K562 (cell line): ENCODE results near the gene KIF23. TPM values are rescaled to one million over a fixed set of nuclear protein-coding genes. Genes with fewer than 3 reads are reported as not detected.

ENCODE experiments used
- ATAC-seq: fragments of 200-7000 bp; cut with Tn5 transposase; 3 replicates; pipeline ENCODE4 v1.9.1; 2020; ENCODE audit warnings: moderate library complexity
- BruUV-seq: library from RNA; stranded (reverse); fragments of 400-500 nt; replicated peaks from 2 replicates; lab custom pipeline; 2021; lab: Mats Ljungman, UMichigan
- CTCF ChIA-PET: fragments of 300-600 bp; formaldehyde crosslinking; extraction: SDS; loops from one replicate; lab custom pipeline; 2021; ENCODE audit warnings: low intra/inter-chr PET ratio; lab: Yijun Ruan, JAX
- POLR2A ChIA-PET: fragments of 300-600, 350-650 bp; sonication (Branson Sonifier 250); formaldehyde crosslinking; extraction: SDS; loops from one replicate; lab custom pipeline; 2021; ENCODE audit warnings: antibody characterized with exemption, inconsistent platforms; lab: Yijun Ruan, JAX
- DNase-seq, 4 experiments: peaks; one replicate each; pipeline versions ENCODE4 v3.0.0 to v3.0.0-alpha.2; 2011 to 2018; ENCODE audit warnings: low spot score in 3 of 4, mixed read lengths in 3 of 4; ENCODE audit errors: extremely low read depth in 1 of 4
- FAIRE-seq: peaks from 2 replicates; lab custom pipeline; 2011; peaks lifted over from hg19 to GRCh38; lab: Jason Lieb, UNC
- H2AFZ ChIP-seq: 2 replicates; pipeline ENCODE4 v1.6.0; 2011; ENCODE audit warnings: low read depth, low read length, control low read depth, inconsistent platforms
- H3K27ac ChIP-seq: fragments of 200-600 bp; 3 replicates; pipeline ENCODE4 v1.8.0; 2011; ENCODE audit warnings: low read depth, mild to moderate bottlenecking, control low read depth, inconsistent platforms, low read length, moderate library complexity, mixed read lengths; ENCODE audit errors: extremely low read depth
- H3K27me3 ChIP-seq, 2 experiments: fragments of 300-600 bp in 1 of 2; 2 replicates in 1 of 2; 3 replicates in 1 of 2; pipeline versions ENCODE4 v1.6.0 to v1.8.0; 2011; ENCODE audit warnings: inconsistent platforms in 2 of 2, low read length in 2 of 2, mild to moderate bottlenecking in 1 of 2, mixed read lengths in 1 of 2, moderate library complexity in 1 of 2; ENCODE audit not compliant: control insufficient read depth in 2 of 2, insufficient read depth in 2 of 2
- H3K36me3 ChIP-seq: fragments of 300-600 bp; 3 replicates; pipeline ENCODE4 v1.8.0; 2011; ENCODE audit warnings: mild to moderate bottlenecking, low read length, inconsistent platforms; ENCODE audit not compliant: control insufficient read depth, insufficient read depth
- H3K4me1 ChIP-seq, 2 experiments: fragments of 200-600 bp in 1 of 2; replicated peaks in 1 of 2; 2 replicates in 1 of 2; 3 replicates in 1 of 2; pipeline versions ENCODE4 v1.5.1 to v1.8.0; 2011; ENCODE audit warnings: inconsistent platforms in 2 of 2, low read length in 2 of 2, mild to moderate bottlenecking in 1 of 2, mixed read lengths in 1 of 2, moderate library complexity in 1 of 2; ENCODE audit not compliant: control insufficient read depth in 2 of 2, insufficient read depth in 2 of 2
- H3K4me2 ChIP-seq: 2 replicates; pipeline ENCODE4 v1.6.1; 2011; ENCODE audit warnings: low read length, control low read depth, inconsistent platforms, mixed read lengths; ENCODE audit not compliant: insufficient read depth
- H3K4me3 ChIP-seq: fragments of 200-600 bp; sonication (generic), shearing (Covaris generic); 2 replicates; pipeline ENCODE4 v1.5.1; 2016; ENCODE audit warnings: control low read depth, inconsistent platforms
- H3K79me2 ChIP-seq: fragments of 200-600 bp; 3 replicates; pipeline ENCODE4 v1.8.0; 2011; ENCODE audit warnings: low read length, inconsistent platforms; ENCODE audit not compliant: control insufficient read depth, insufficient read depth
- H3K9ac ChIP-seq, 2 experiments: 2 replicates each; pipeline versions ENCODE4 v1.6.0 to v1.6.1; 2011; ENCODE audit warnings: low read depth in 2 of 2, low read length in 2 of 2, control low read depth in 1 of 2, inconsistent platforms in 1 of 2, mild to moderate bottlenecking in 1 of 2, mixed read lengths in 1 of 2; ENCODE audit not compliant: insufficient read depth in 1 of 2
- H3K9me1 ChIP-seq: one replicate; pipeline ENCODE4 v1.6.0; 2011; ENCODE audit warnings: inconsistent platforms, mild to moderate bottlenecking, low read length, moderate library complexity; ENCODE audit not compliant: control insufficient read depth, insufficient read depth
- H3K9me3 ChIP-seq: replicated peaks from 2 replicates; pipeline ENCODE4 v1.5.1; 2011; ENCODE audit warnings: low read depth, low read length, inconsistent platforms; ENCODE audit not compliant: control insufficient read depth, insufficient read depth
- H4K20me1 ChIP-seq: replicated peaks from 2 replicates; pipeline ENCODE4 v1.6.1; 2011; ENCODE audit warnings: low read length, inconsistent platforms, mixed read lengths; ENCODE audit not compliant: control insufficient read depth, insufficient read depth
- CBFA2T2 ChIP-seq: fragments of 450-650 bp; conservative IDR thresholded peaks from 2 replicates; pipeline ENCODE4 v1.6.1; 2017; ENCODE audit warnings: mild to moderate bottlenecking
- ID3 ChIP-seq, 2 experiments: fragments of 250-450 bp in 1 of 2; fragments of 450-650 bp in 1 of 2; sonication (Bioruptor Pico) in 1 of 2; IDR thresholded peaks; 2 replicates each; pipeline versions ENCODE4 v1.6.1 to v1.8.0; 2016 to 2021; ENCODE audit warnings: mild to moderate bottlenecking in 2 of 2, moderate library complexity in 2 of 2, missing compliant biosample characterization in 1 of 2, missing genetic modification characterization in 1 of 2
- KDM4B ChIP-seq, 2 experiments: fragments of 450-650 bp in 1 of 2; sonication (generic) in 1 of 2; IDR thresholded peaks; 2 replicates each; pipeline ENCODE4 v1.6.1; 2016 to 2017; ENCODE audit warnings: borderline replicate concordance in 2 of 2, antibody characterized with exemption in 1 of 2, low read depth in 1 of 2, mild to moderate bottlenecking in 1 of 2
- NFATC3 ChIP-seq: fragments of 450-650 bp; IDR thresholded peaks from 2 replicates; pipeline ENCODE4 v1.6.1; 2017; ENCODE audit warnings: mild to moderate bottlenecking
- PHF20 ChIP-seq: fragments of 450-650 bp; IDR thresholded peaks from 2 replicates; pipeline ENCODE4 v1.6.1; 2018; ENCODE audit not compliant: partially characterized antibody
- PTBP1 ChIP-seq: fragments of 200-400 bp; formaldehyde crosslinking; IDR thresholded peaks from 2 replicates; pipeline ENCODE4 v1.6.1; 2017; ENCODE audit warnings: low read depth, low read length
- SAFB2 ChIP-seq: fragments of 200-400 bp; formaldehyde crosslinking; IDR thresholded peaks from 2 replicates; pipeline ENCODE4 v1.6.1; 2018; ENCODE audit warnings: borderline replicate concordance, low read length, low read depth, moderate library complexity; ENCODE audit not compliant: severe bottlenecking
- SMAD4 ChIP-seq: fragments of 250-450 bp; sonication (Bioruptor Pico); conservative IDR thresholded peaks from 2 replicates; pipeline ENCODE4 v1.8.0; 2021; ENCODE audit warnings: inconsistent platforms, mild to moderate bottlenecking, moderate library complexity
- THRAP3 ChIP-seq: fragments of 450-650 bp; IDR thresholded peaks from 2 replicates; pipeline ENCODE4 v1.6.1; 2016; ENCODE audit warnings: mild to moderate bottlenecking, inconsistent platforms, borderline replicate concordance
- ZFP91 ChIP-seq: sonication (generic); formaldehyde crosslinking; IDR thresholded peaks from 2 replicates; pipeline ENCODE4 v1.8.0; 2022; ENCODE audit warnings: mild to moderate bottlenecking, missing genetic modification reagents
- ZNF696 ChIP-seq: fragments of 250-450 bp; sonication (Bioruptor Pico); conservative IDR thresholded peaks from 2 replicates; pipeline ENCODE4 v1.4.0; 2020; ENCODE audit warnings: mild to moderate bottlenecking, moderate library complexity
- WGBS: fragments of 100-300 bp; shearing (Covaris generic); methylation state at CpG from one replicate; pipeline ENCODE4 v1.1.6; 2016; ENCODE audit warnings: low coverage, mixed read lengths; ENCODE audit not compliant: insufficient coverage; ENCODE audit errors: missing lambda C conversion rate; 5-methylcytosine and 5-hydroxymethylcytosine counted together
- in situ Hi-C: fragments of 300-500 bp; cut with MboI; formaldehyde crosslinking; loops from 4 replicates; pipeline ENCODE4 v1.15.0; 2018; ENCODE audit warnings: inconsistent platforms, mixed read lengths
- intact Hi-C: fragments of 100-400 bp; cut with micrococcal nuclease; formaldehyde crosslinking; loops from 2 replicates; pipeline ENCODE4 v1.14.2; 2022
- polyA plus RNA-seq, 8 experiments: library from polyadenylated mRNA; depleted of rRNA in 4 of 8; stranded (reverse) in 5 of 8; unstranded in 3 of 8; fragments of >200 nt; fragmentation: Nextera tagmentation in 2 of 8; fragmentation: Illumina TruSeq in 1 of 8; extraction: Ambion mirVana in 2 of 8; extraction: Trizol in 1 of 8; gene quantifications; 2 replicates each; pipeline versions ENCODE4 v1.2.1 to v1.2.3, GENCODE V29; 2011 to 2014; ENCODE audit warnings: inconsistent platforms in 1 of 8, missing spikeins in 1 of 8
- total RNA-seq, 7 experiments: library from RNA; depleted of rRNA in 6 of 7; stranded (reverse); fragments of >200 nt in 6 of 7; fragmentation: Illumina TruSeq in 2 of 7; extraction: Trizol in 2 of 7; gene quantifications; 2 replicates each; pipeline versions ENCODE4 v1.2.1 to v1.2.3, GENCODE V29; 2011 to 2021; ENCODE audit warnings: low replicate concordance in 1 of 7

KIF23 gene
- total and polyA plus RNA-seq, 9 of the 15 experiments (the other 6 are each of a cell fraction or from before 2014, with no cell fraction given) = 29.4 to 58.2 (median 41.9) TPM

GRCh38 chr15:69469467-69470201, 55.5 kb downstream of the KIF23 start (continued):
- TF ChIP-seq CBFA2T2 = peak; percentile 45

- TF ChIP-seq SMAD4 (CRISPR knock-in tag) = no peak
- no peak for TF ChIP-seq PHF20
- no peak for TF ChIP-seq NFATC3
- TF ChIP-seq ZFP91 = no peak
- no peak for TF ChIP-seq THRAP3
- TF ChIP-seq PTBP1 = no peak
- no peak for TF ChIP-seq ZNF696 (CRISPR knock-in tag)
- no peak for TF ChIP-seq ID3 (CRISPR knock-in tag; IDR thresholded peaks at IDR 0.05)
- no peak for TF ChIP-seq ID3 (tag; IDR thresholded peaks at IDR 0.05)
- TF ChIP-seq SAFB2 = no peak
- TF ChIP-seq KDM4B (IDR thresholded peaks at IDR 0.05; ENCODE audit: borderline replicate concordance in 2 of 2, low read depth in 1 of 2) = no peak
- no TSS peak for BruUV-seq
- intact Hi-C loops (loop anchor here (10.0 kb wide), 1 partner anchor 1253 kb away; no protein-coding TSS in a partner anchor), in situ Hi-C loops (loop anchor here (10.0 kb wide), 1 partner anchor 1013 kb away; no protein-coding TSS in a partner anchor)
- Histone ChIP-seq H4K20me1 (peaks cover 3% of the 10 kb centered on the region; the same call in 1 of the 2 replicates), H3K9ac (no peak overlapping the region), H2AFZ (no peak overlapping the region), H3K79me2 (no peaks in the 10 kb centered on the region), H3K9me3 (no peaks in the 10 kb centered on the region), H3K27me3 (peaks cover 6 to 24% of the 10 kb centered on the region in 2 experiments; a peak in 4 of 5 replicates), H3K9me1 (no peaks in the 10 kb centered on the region), H3K27ac (no peak overlapping the region), H3K36me3 (no peaks in the 10 kb centered on the region), H3K4me3 (no peak overlapping the region), H3K4me1 (peaks cover 19 to 23% of the 10 kb centered on the region in 2 experiments; a peak in 4 of 5 replicates), H3K4me2 (no peak overlapping the region)
- ChIA-PET CTCF (no interaction called here), POLR2A (interaction anchor here (1.1 kb wide), 1 partner anchor 9 kb away, joined by 3 read pairs; no protein-coding TSS in a partner anchor)
- ATAC-seq (no peak), FAIRE-seq (no peak), DNase-seq (no peak)
- 2% methylated on average over 5 of the region's 5 CpGs for WGBS
Measured at GRCh38 chr15:69472046-69472445, 57.9 kb downstream of the KIF23 start.
